K562 (cell line): ENCODE data around the gene C16orf90. TPM values are rescaled to one million over a fixed set of nuclear protein-coding genes. Genes with fewer than 3 reads are reported as not detected.

ENCODE experiments used
- ATAC-seq: fragments of 200-7000 bp; cut with Tn5 transposase; 3 replicates; pipeline ENCODE4 v1.9.1; 2020; ENCODE audit warnings: moderate library complexity
- BruUV-seq: library from RNA; stranded (reverse); fragments of 400-500 nt; replicated peaks from 2 replicates; lab custom pipeline; 2021; lab: Mats Ljungman, UMichigan
- CTCF ChIA-PET: fragments of 300-600 bp; formaldehyde crosslinking; extraction: SDS; loops from one replicate; lab custom pipeline; 2021; ENCODE audit warnings: low intra/inter-chr PET ratio; lab: Yijun Ruan, JAX
- POLR2A ChIA-PET: fragments of 300-600, 350-650 bp; sonication (Branson Sonifier 250); formaldehyde crosslinking; extraction: SDS; loops from one replicate; lab custom pipeline; 2021; ENCODE audit warnings: antibody characterized with exemption, inconsistent platforms; lab: Yijun Ruan, JAX
- DNase-seq, 4 experiments: peaks; one replicate each; pipeline versions ENCODE4 v3.0.0 to v3.0.0-alpha.2; 2011 to 2018; ENCODE audit warnings: low spot score in 3 of 4, mixed read lengths in 3 of 4; ENCODE audit errors: extremely low read depth in 1 of 4
- FAIRE-seq: peaks from 2 replicates; lab custom pipeline; 2011; peaks lifted over from hg19 to GRCh38; lab: Jason Lieb, UNC
- H2AFZ ChIP-seq: 2 replicates; pipeline ENCODE4 v1.6.0; 2011; ENCODE audit warnings: low read depth, low read length, control low read depth, inconsistent platforms
- H3K27ac ChIP-seq: fragments of 200-600 bp; 3 replicates; pipeline ENCODE4 v1.8.0; 2011; ENCODE audit warnings: low read depth, mild to moderate bottlenecking, control low read depth, inconsistent platforms, low read length, moderate library complexity, mixed read lengths; ENCODE audit errors: extremely low read depth
- H3K27me3 ChIP-seq, 2 experiments: fragments of 300-600 bp in 1 of 2; 2 replicates in 1 of 2; 3 replicates in 1 of 2; pipeline versions ENCODE4 v1.6.0 to v1.8.0; 2011; ENCODE audit warnings: inconsistent platforms in 2 of 2, low read length in 2 of 2, mild to moderate bottlenecking in 1 of 2, mixed read lengths in 1 of 2, moderate library complexity in 1 of 2; ENCODE audit not compliant: control insufficient read depth in 2 of 2, insufficient read depth in 2 of 2
- H3K36me3 ChIP-seq: fragments of 300-600 bp; 3 replicates; pipeline ENCODE4 v1.8.0; 2011; ENCODE audit warnings: mild to moderate bottlenecking, low read length, inconsistent platforms; ENCODE audit not compliant: control insufficient read depth, insufficient read depth
- H3K4me1 ChIP-seq, 2 experiments: fragments of 200-600 bp in 1 of 2; replicated peaks in 1 of 2; 2 replicates in 1 of 2; 3 replicates in 1 of 2; pipeline versions ENCODE4 v1.5.1 to v1.8.0; 2011; ENCODE audit warnings: inconsistent platforms in 2 of 2, low read length in 2 of 2, mild to moderate bottlenecking in 1 of 2, mixed read lengths in 1 of 2, moderate library complexity in 1 of 2; ENCODE audit not compliant: control insufficient read depth in 2 of 2, insufficient read depth in 2 of 2
- H3K4me2 ChIP-seq: 2 replicates; pipeline ENCODE4 v1.6.1; 2011; ENCODE audit warnings: low read length, control low read depth, inconsistent platforms, mixed read lengths; ENCODE audit not compliant: insufficient read depth
- H3K4me3 ChIP-seq: fragments of 200-600 bp; sonication (generic), shearing (Covaris generic); 2 replicates; pipeline ENCODE4 v1.5.1; 2016; ENCODE audit warnings: control low read depth, inconsistent platforms
- H3K79me2 ChIP-seq: fragments of 200-600 bp; 3 replicates; pipeline ENCODE4 v1.8.0; 2011; ENCODE audit warnings: low read length, inconsistent platforms; ENCODE audit not compliant: control insufficient read depth, insufficient read depth
- H3K9ac ChIP-seq, 2 experiments: 2 replicates each; pipeline versions ENCODE4 v1.6.0 to v1.6.1; 2011; ENCODE audit warnings: low read depth in 2 of 2, low read length in 2 of 2, control low read depth in 1 of 2, inconsistent platforms in 1 of 2, mild to moderate bottlenecking in 1 of 2, mixed read lengths in 1 of 2; ENCODE audit not compliant: insufficient read depth in 1 of 2
- H3K9me1 ChIP-seq: one replicate; pipeline ENCODE4 v1.6.0; 2011; ENCODE audit warnings: inconsistent platforms, mild to moderate bottlenecking, low read length, moderate library complexity; ENCODE audit not compliant: control insufficient read depth, insufficient read depth
- H3K9me3 ChIP-seq: replicated peaks from 2 replicates; pipeline ENCODE4 v1.5.1; 2011; ENCODE audit warnings: low read depth, low read length, inconsistent platforms; ENCODE audit not compliant: control insufficient read depth, insufficient read depth
- H4K20me1 ChIP-seq: replicated peaks from 2 replicates; pipeline ENCODE4 v1.6.1; 2011; ENCODE audit warnings: low read length, inconsistent platforms, mixed read lengths; ENCODE audit not compliant: control insufficient read depth, insufficient read depth
- CEBPB ChIP-seq: fragments of 450-650 bp; IDR thresholded peaks from 2 replicates; pipeline ENCODE4 v1.6.1; 2016; ENCODE audit warnings: missing genetic modification characterization, missing compliant biosample characterization
- ETV1 ChIP-seq: fragments of 450-650 bp; conservative IDR thresholded peaks from 2 replicates; pipeline ENCODE4 v1.6.1; 2016; ENCODE audit warnings: missing genetic modification characterization, control low read depth, low read depth, missing compliant biosample characterization
- ZNF347 ChIP-seq: fragments of 450-650 bp; formaldehyde crosslinking; IDR thresholded peaks from 2 replicates; pipeline ENCODE4 v1.4.0; 2020; ENCODE audit warnings: low read depth, mild to moderate bottlenecking, moderate library complexity
- ZNF75A ChIP-seq: fragments of 450-650 bp; formaldehyde crosslinking; IDR thresholded peaks from 2 replicates; pipeline ENCODE4 v1.4.0; 2020; ENCODE audit warnings: mild to moderate bottlenecking
- WGBS: fragments of 100-300 bp; shearing (Covaris generic); methylation state at CpG from one replicate; pipeline ENCODE4 v1.1.6; 2016; ENCODE audit warnings: low coverage, mixed read lengths; ENCODE audit not compliant: insufficient coverage; ENCODE audit errors: missing lambda C conversion rate; 5-methylcytosine and 5-hydroxymethylcytosine counted together
- in situ Hi-C: fragments of 300-500 bp; cut with MboI; formaldehyde crosslinking; loops from 4 replicates; pipeline ENCODE4 v1.15.0; 2018; ENCODE audit warnings: inconsistent platforms, mixed read lengths
- intact Hi-C: fragments of 100-400 bp; cut with micrococcal nuclease; formaldehyde crosslinking; loops from 2 replicates; pipeline ENCODE4 v1.14.2; 2022
- polyA plus RNA-seq, 8 experiments: library from polyadenylated mRNA; depleted of rRNA in 4 of 8; stranded (reverse) in 5 of 8; unstranded in 3 of 8; fragments of >200 nt; fragmentation: Nextera tagmentation in 2 of 8; fragmentation: Illumina TruSeq in 1 of 8; extraction: Ambion mirVana in 2 of 8; extraction: Trizol in 1 of 8; gene quantifications; 2 replicates each; pipeline versions ENCODE4 v1.2.1 to v1.2.3, GENCODE V29; 2011 to 2014; ENCODE audit warnings: inconsistent platforms in 1 of 8, missing spikeins in 1 of 8
- total RNA-seq, 7 experiments: library from RNA; depleted of rRNA in 6 of 7; stranded (reverse); fragments of >200 nt in 6 of 7; fragmentation: Illumina TruSeq in 2 of 7; extraction: Trizol in 2 of 7; gene quantifications; 2 replicates each; pipeline versions ENCODE4 v1.2.1 to v1.2.3, GENCODE V29; 2011 to 2021; ENCODE audit warnings: low replicate concordance in 1 of 7
- TF ChIP-seq, protein P1 (sequence below): fragments of 250-450 bp; sonication (Bioruptor Pico); IDR thresholded peaks from 2 replicates; pipeline ENCODE4 v1.8.0; 2022; ENCODE audit warnings: inconsistent platforms, mild to moderate bottlenecking, moderate library complexity, borderline replicate concordance

Gene C16orf90
- total and polyA plus RNA-seq, 9 of the 15 experiments (the other 6 are each of a cell fraction or from before 2014, with no cell fraction given), result not detected

- TF ChIP-seq, protein P1, sequence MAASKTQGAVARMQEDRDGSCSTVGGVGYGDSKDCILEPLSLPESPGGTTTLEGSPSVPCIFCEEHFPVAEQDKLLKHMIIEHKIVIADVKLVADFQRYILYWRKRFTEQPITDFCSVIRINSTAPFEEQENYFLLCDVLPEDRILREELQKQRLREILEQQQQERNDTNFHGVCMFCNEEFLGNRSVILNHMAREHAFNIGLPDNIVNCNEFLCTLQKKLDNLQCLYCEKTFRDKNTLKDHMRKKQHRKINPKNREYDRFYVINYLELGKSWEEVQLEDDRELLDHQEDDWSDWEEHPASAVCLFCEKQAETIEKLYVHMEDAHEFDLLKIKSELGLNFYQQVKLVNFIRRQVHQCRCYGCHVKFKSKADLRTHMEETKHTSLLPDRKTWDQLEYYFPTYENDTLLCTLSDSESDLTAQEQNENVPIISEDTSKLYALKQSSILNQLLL, result no peak
- TF ChIP-seq ZNF347 (CRISPR knock-in tag), result no peak
- peak; percentile 54; the same call in 1 of the 2 replicates for TF ChIP-seq ETV1 (tag)
Observed at GRCh38 chr16:3457434-3458252, 37.6 kb downstream of the C16orf90 start (continued).

GRCh38 chr16:3454631-3455147, 40.6 kb downstream of the C16orf90 start:
- ATAC-seq (no peak), DNase-seq (no peak), FAIRE-seq (no peak)
- Histone ChIP-seq H3K9ac (no peak overlapping the region), H3K4me2 (no peak overlapping the region), H3K27me3 (no peaks in the 10 kb centered on the region), H3K4me3 (no peak overlapping the region), H3K27ac (no peak overlapping the region), H4K20me1 (peaks cover 6% of the 10 kb centered on the region), H3K4me1 (peaks cover 15 to 16% of the 10 kb centered on the region in 2 experiments; a peak in 4 of 5 replicates), H3K9me1 (no peaks in the 10 kb centered on the region), H3K36me3 (no peaks in the 10 kb centered on the region), H2AFZ (no peak overlapping the region), H3K9me3 (no peaks in the 10 kb centered on the region), H3K79me2 (peaks cover 16% of the 10 kb centered on the region)
- POLR2A ChIA-PET, result interaction anchor here (0.6 kb wide), 1 partner anchor 64 kb away, joined by 4 read pairs; no protein-coding TSS in a partner anchor
- in situ Hi-C loops (no loop called here), intact Hi-C loops (loop anchor here (5.0 kb wide), 1 partner anchor 267 kb away; the partner anchor contains the start of gene OR1F1)
- WGBS, result 71% methylated on average over 10 of the region's 10 CpGs
- no TSS peak for BruUV-seq
- TF ChIP-seq CEBPB (tag) (0 out of 2 replicates have a peak, but pooled peaks have one; percentile 11), ZNF75A (CRISPR knock-in tag) (no peak)
- CTCF ChIA-PET, result no interaction called here
